Activated naive CD8-positive, alpha-beta T cell (primary cell): ENCODE measurements around the gene LTO1.
"Not testable (repeated sequence)": the region's sequence is repeated elsewhere in the genome, so short reads cannot be mapped to it uniquely, and the experiment has no call there.

ENCODE experiments used
- H3K27ac Mint-ChIP-seq: one replicate; pipeline ENCODE4 v1.8.0; 2021; ENCODE audit warnings: mixed read lengths
- H3K27me3 Mint-ChIP-seq: one replicate; pipeline ENCODE4 v1.8.0; 2021; ENCODE audit warnings: mixed read lengths
- H3K36me3 Mint-ChIP-seq: one replicate; pipeline ENCODE4 v1.8.0; 2021; ENCODE audit warnings: mixed read lengths
- H3K4me1 Mint-ChIP-seq: one replicate; pipeline ENCODE4 v1.8.0; 2021; ENCODE audit warnings: low read depth, mixed read lengths
- H3K4me3 Mint-ChIP-seq: one replicate; pipeline ENCODE4 v1.8.0; 2021; ENCODE audit warnings: mild to moderate bottlenecking, mixed read lengths
- H3K9me3 Mint-ChIP-seq: one replicate; pipeline ENCODE4 v1.8.0; 2021; ENCODE audit warnings: low read depth, mixed read lengths

Gene LTO1

GRCh38 chr11:69692422-69692821 is 17.3 kb upstream of the LTO1 start:
- Mint-ChIP-seq H3K4me1 (no peaks in the 10 kb centered on the region), H3K27me3 (peaks cover 37% of the 10 kb centered on the region), H3K9me3 (no peaks in the 10 kb centered on the region), H3K4me3 (no peak overlapping the region), H3K36me3 (no peaks in the 10 kb centered on the region), H3K27ac (no peak overlapping the region)

DNA sequence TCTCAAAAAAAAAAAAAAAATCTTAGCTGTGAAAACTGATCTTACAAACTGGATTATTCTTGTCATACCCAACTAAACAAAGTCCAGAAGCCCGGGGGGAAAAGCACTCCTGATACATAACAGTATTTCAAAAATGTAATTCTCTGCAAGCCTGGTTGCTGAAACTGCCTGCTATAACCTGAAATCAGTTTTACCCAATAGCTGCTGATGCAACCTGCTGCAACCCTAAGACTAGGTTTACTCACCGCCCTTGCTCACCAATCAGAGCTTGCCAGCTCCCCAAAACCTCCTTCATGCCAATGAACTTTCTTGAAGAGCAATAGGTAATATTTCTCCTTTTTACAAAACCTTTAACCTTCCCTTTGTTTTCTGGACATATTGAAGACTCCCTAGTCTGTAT is 16.3 kb upstream of the LTO1 start:
- Mint-ChIP-seq H3K27ac (no peak overlapping the region), H3K4me1 (no peaks in the 10 kb centered on the region), H3K36me3 (no peaks in the 10 kb centered on the region), H3K27me3 (peaks cover 30% of the 10 kb centered on the region), H3K4me3 (no peak overlapping the region), H3K9me3 (no peaks in the 10 kb centered on the region)

DNA sequence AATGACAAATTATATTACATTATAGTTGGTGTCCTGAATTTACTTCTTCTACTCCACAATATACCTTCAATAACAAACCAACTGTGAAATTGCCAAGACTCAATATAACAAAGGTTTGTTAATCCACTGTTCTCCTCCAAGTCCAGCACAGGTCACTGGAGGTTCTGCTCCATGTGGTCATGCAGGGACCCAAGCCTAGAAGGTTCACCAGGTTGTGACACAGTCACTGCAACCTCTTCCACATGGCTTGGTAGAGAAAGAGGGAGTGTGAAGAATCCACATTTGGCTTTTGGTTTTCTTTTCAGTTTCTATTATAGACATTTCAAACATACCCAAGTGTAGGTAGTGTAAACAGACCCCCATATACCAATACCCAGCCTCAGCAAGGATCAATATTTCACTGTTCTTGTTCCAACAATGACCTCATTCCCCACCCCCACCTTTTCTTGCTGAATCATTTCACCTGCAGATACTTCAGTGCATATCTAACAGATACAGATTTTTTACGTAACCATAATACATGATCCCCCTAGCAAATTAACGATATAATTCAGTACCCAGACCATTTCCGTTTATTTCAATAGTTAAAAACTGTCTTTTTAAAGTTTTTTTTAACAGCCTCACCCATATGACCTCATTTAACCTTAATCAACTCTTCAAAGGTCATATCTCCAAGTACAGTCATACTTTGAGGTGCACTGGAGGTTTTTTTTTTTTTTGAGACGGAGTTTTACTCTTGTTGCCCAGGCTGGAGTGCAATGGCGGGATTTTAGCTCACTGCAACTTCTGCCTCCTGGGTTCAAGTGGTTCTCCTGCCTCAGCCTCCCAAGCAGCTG is 14.5 kb upstream of the LTO1 start:
- H3K4me1 Mint-ChIP-seq, result peaks cover 3% of the 10 kb centered on the region
- H3K9me3 Mint-ChIP-seq, result no peaks in the 10 kb centered on the region
- no peak overlapping the region for H3K4me3 Mint-ChIP-seq
- H3K27ac Mint-ChIP-seq, result no peak overlapping the region
- peaks cover 26% of the 10 kb centered on the region for H3K27me3 Mint-ChIP-seq
- no peaks in the 10 kb centered on the region for H3K36me3 Mint-ChIP-seq

DNA sequence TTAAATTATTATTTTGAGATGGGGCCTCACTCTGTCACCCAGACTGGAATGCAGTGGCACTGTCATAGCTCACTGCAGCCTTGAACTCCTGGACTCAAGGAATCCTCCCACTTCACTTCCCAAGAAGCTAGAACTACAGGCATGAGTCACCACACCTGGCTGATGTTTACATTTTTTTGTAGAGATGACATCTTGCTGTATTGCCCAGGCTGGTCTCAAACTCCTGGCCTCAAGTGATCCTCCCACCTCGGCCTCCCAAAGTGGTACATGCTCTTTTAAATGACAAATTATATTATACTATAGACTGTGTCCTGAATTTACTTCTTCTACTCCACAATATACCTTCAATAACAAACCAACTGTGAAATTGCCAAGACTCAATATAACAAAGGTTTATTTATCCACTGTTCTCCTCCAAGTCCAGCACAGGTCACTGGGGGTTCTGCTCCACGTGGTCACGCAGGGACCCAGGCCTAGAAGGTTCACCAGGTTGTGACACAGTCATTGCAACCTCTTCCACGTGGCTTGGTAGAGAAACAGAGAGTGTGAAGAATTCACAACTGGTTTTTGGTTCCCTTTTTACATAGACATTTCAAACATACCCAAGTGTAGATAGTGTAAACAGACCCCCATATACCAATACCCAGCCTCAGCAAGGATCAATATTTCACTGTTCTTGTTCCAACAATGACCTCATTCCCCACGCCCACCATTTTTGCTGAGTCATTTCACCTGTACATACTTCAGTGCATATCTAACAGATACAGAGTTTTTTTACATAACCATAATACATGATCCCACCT is 13.0 kb upstream of the LTO1 start:
- not testable (repeated sequence) for H3K4me1 Mint-ChIP-seq, H3K4me3 Mint-ChIP-seq, H3K27ac Mint-ChIP-seq, H3K9me3 Mint-ChIP-seq, H3K36me3 Mint-ChIP-seq
- H3K27me3 Mint-ChIP-seq, result peaks cover 21% of the 10 kb centered on the region

DNA sequence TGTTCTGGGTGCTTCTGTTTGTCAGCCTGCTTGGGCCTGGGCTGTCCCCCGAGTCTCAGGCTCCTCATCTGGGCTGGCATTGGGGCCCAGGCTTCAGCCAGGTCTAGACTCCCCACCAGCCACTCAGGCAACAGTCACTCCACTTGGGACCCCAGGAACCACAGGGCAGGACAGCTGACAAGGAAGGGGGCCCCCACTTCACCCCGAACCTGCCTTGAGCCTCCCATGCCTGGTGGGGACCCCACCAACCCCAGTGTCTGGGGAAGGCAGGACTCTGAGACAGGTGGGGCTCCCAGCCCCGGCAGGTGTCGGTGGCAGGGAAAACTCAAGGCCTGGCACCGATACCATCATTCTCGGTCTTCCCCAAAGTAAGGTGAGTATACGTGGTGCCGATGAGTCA is 11.7 kb upstream of the LTO1 start:
- Mint-ChIP-seq H3K4me3 (no peak overlapping the region), H3K36me3 (no peaks in the 10 kb centered on the region), H3K9me3 (no peaks in the 10 kb centered on the region), H3K4me1 (peaks cover 3% of the 10 kb centered on the region), H3K27me3 (peaks cover 14% of the 10 kb centered on the region), H3K27ac (no peak overlapping the region)

DNA sequence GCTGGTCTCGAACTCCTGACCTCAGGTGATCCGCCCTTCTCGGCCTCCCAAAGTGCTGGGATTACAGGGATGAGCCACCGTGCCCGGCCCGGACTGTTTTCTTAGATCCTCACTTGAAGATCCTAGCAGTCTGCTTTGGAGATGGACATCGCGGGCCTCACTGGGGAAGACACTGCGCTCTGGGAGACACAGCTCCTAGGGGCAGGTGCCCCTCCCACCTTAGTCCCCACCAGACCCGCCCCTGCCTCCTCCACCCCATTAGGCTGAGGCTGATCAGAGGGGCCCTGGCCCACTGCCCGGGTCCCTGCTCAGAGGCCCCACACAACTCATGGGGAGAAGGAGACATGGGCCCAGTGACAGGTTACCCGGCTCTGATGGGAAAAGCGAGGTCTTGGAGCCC is 11.3 kb upstream of the LTO1 start:
- H3K27ac Mint-ChIP-seq, result no peak overlapping the region
- peaks cover 14% of the 10 kb centered on the region for H3K27me3 Mint-ChIP-seq
- no peaks in the 10 kb centered on the region for H3K9me3 Mint-ChIP-seq
- no peak overlapping the region for H3K4me3 Mint-ChIP-seq
- H3K36me3 Mint-ChIP-seq, result no peaks in the 10 kb centered on the region
- peaks cover 3% of the 10 kb centered on the region for H3K4me1 Mint-ChIP-seq

DNA sequence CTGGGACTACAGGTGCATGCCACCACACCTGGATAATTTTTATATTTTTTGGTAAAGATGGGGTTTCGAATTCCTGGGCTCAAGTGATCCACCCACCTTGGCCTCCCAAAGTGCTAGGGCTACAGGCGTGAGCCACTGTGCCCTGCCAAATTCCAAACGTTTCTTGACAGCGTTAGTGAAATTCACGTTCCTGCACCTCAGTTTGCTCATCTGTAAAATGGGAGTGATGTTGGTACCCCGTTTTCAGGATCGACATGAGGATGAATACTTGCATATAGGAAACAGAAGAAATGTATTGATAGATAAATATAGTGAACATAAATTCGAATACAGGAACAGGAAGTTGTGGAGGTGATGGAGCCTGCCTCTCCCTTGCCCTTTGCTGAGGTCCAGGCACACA is 10.2 kb upstream of the LTO1 start:
- Mint-ChIP-seq H3K27ac (no peak overlapping the region), H3K9me3 (no peaks in the 10 kb centered on the region), H3K4me3 (no peak overlapping the region), H3K4me1 (peaks cover 3% of the 10 kb centered on the region), H3K27me3 (peaks cover 9% of the 10 kb centered on the region), H3K36me3 (no peaks in the 10 kb centered on the region)

DNA sequence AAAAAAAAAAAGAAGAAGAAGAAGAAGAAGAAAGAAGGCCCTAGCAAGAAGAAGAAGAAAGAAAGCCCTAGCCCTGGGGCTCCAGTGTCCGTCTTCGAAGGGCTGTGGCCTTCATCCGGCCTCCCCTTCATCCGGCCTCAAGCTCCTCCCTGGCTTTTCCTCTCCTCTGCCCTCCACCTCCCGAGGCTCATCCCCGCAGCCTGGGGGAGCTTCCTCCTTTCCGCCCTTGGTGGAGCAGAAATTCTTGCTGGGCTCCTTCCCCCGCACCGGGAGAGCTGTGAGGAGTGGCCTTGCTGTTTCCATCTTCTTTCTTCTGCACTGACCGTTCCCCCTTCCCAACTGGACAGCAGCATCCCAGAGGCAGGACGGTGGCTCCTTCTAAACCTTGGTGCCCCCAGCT is 9.5 kb upstream of the LTO1 start:
- Mint-ChIP-seq H3K27me3 (peaks cover 6% of the 10 kb centered on the region), H3K36me3 (no peaks in the 10 kb centered on the region), H3K4me3 (no peak overlapping the region), H3K9me3 (no peaks in the 10 kb centered on the region), H3K4me1 (peaks cover 3% of the 10 kb centered on the region), H3K27ac (no peak overlapping the region)

DNA sequence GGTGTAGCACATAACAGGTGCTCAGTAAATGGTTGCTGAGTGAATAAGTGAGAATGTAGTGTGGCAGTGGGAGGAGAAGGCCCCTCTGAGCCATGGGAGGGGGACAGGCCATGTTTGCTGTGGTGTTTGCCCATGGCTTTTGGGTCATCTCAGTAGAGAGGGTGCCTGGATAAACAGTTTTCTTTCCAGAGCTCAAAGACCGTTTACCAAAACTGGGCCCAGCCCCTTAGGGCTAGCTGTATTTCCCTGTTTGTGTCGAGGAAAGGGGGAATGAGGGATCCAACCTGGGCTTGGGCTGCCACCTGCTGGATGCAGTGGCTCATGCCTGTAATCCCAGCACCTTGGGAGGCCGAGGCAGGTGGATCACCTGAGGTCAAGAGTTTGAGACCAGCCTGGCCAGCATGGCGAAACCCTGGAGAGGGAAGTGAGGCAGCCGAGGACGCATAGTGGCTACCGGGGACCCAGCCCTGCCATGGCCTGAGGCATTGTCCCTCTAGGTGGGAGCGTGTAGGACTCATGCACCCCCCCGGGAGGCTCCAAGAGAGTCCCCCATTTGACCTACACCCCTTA is 8.7 kb upstream of the LTO1 start:
- Mint-ChIP-seq H3K27me3 (peaks cover 6% of the 10 kb centered on the region), H3K4me1 (peaks cover 3% of the 10 kb centered on the region), H3K27ac (no peak overlapping the region), H3K4me3 (no peak overlapping the region), H3K9me3 (no peaks in the 10 kb centered on the region), H3K36me3 (no peaks in the 10 kb centered on the region)

GRCh38 chr11:69682681-69683326 is 7.7 kb upstream of the LTO1 start:
- peaks cover 3% of the 10 kb centered on the region for H3K4me1 Mint-ChIP-seq
- H3K4me3 Mint-ChIP-seq, result no peak overlapping the region
- H3K27me3 Mint-ChIP-seq, result peaks cover 4% of the 10 kb centered on the region
- no peaks in the 10 kb centered on the region for H3K36me3 Mint-ChIP-seq
- no peaks in the 10 kb centered on the region for H3K9me3 Mint-ChIP-seq
- H3K27ac Mint-ChIP-seq, result no peak overlapping the region

- peak overlapping the region; percentile 16 for H3K27ac Mint-ChIP-seq
Measured at GRCh38 chr11:69682221-69682620, 7.1 kb upstream of the LTO1 start.

DNA sequence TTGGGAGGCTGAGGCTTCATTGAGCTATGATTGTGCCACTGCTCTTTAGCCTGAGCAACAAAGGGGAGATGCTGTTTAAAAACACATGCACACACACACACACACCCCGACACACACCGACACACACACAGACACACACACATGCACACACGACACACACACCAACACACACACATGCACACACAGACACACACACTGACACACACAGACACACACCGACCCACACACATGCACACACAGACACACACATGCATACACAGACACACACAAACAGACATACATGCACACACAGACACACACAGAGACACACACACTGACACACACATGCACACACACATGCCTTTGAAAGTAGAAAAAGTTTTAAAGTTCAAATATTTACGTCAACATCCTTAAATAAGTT is 5.5 kb upstream of the LTO1 start:
- Mint-ChIP-seq H3K36me3 (no peaks in the 10 kb centered on the region), H3K27ac (no peak overlapping the region), H3K27me3 (no peaks in the 10 kb centered on the region), H3K4me1 (peaks cover 3% of the 10 kb centered on the region), H3K4me3 (no peak overlapping the region), H3K9me3 (no peaks in the 10 kb centered on the region)

More at GRCh38 chr11:69682221-69682620, 7.1 kb upstream of the LTO1 start:
- no peak overlapping the region for H3K4me3 Mint-ChIP-seq
- peaks cover 3% of the 10 kb centered on the region for H3K4me1 Mint-ChIP-seq
- H3K9me3 Mint-ChIP-seq, result no peaks in the 10 kb centered on the region
- peaks cover 1% of the 10 kb centered on the region for H3K27me3 Mint-ChIP-seq
- H3K36me3 Mint-ChIP-seq, result no peaks in the 10 kb centered on the region

DNA sequence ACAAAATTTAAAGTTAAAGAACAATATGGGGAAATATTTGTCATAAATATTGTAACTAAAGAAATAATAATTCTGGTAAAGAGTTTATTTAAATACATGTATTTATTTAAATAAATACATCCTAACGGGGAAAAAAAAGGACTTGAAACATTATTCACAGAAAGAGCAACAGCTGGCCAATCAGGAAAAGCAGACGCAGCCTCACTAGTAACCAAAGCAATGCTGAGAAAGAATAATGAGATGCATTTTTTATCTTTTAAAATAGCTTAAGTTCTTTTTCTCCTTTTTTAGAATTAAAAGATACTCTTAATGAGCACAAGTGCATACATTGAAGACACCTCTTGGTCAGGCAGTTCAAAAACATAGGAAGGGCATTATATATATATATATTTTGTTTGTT is 2.6 kb upstream of the LTO1 start:
- Mint-ChIP-seq H3K4me3 (no peak overlapping the region), H3K27ac (no peak overlapping the region), H3K36me3 (no peaks in the 10 kb centered on the region), H3K4me1 (peaks cover 18% of the 10 kb centered on the region), H3K9me3 (no peaks in the 10 kb centered on the region), H3K27me3 (no peaks in the 10 kb centered on the region)

GRCh38 chr11:69674267-69674885 is 777 bp downstream of the LTO1 start:
- Mint-ChIP-seq H3K27ac (peak overlapping the region; percentile 84), H3K27me3 (no peaks in the 10 kb centered on the region), H3K9me3 (no peaks in the 10 kb centered on the region), H3K36me3 (no peaks in the 10 kb centered on the region), H3K4me1 (peaks cover 33% of the 10 kb centered on the region), H3K4me3 (peak overlapping the region; percentile 97)
